SK-N-SH (cell line): Measurements from ENCODE around the gene PTPRG. TPM values are rescaled to one million over a fixed set of nuclear protein-coding genes. Genes with fewer than 3 reads are reported as not detected.

Experiments
- CTCF ChIA-PET: fragments of 300-600, 350-600 bp; formaldehyde crosslinking; extraction: SDS; loops from one replicate; lab custom pipeline; 2021; lab: Yijun Ruan, JAX
- POLR2A ChIA-PET: fragments of 350-600 bp; sonication (Branson Sonifier 250); formaldehyde crosslinking; extraction: SDS; loops from one replicate; lab custom pipeline; 2020; ENCODE audit warnings: antibody characterized with exemption, inconsistent platforms; lab: Yijun Ruan, JAX
- DNase-seq: peaks from one replicate; pipeline ENCODE4 v3.0.0; 2012
- H2AFZ ChIP-seq: fragments of 200-600 bp; sonication (generic); 2 replicates; pipeline ENCODE4 v1.8.1; 2016; ENCODE audit warnings: antibody characterized with exemption, mild to moderate bottlenecking, low read depth
- H3F3A ChIP-seq: fragments of 200-600 bp; sonication (generic); replicated peaks from 2 replicates; pipeline ENCODE3; 2016; ENCODE audit warnings: antibody characterized with exemption, mild to moderate bottlenecking; ENCODE audit not compliant: insufficient read depth
- H3K27ac ChIP-seq, 2 experiments: fragments of 200-500 bp in 1 of 2; fragments of 200-600 bp in 1 of 2; sonication (Bioruptor generic) in 1 of 2; sonication (generic), shearing (Covaris generic) in 1 of 2; 2 replicates each; pipeline versions ENCODE4 v1.5.1 to v1.6.1; 2014 to 2016; ENCODE audit warnings: low read depth in 2 of 2, inconsistent platforms in 1 of 2, low read length in 1 of 2, mild to moderate bottlenecking in 1 of 2, mixed read lengths in 1 of 2
- H3K27me3 ChIP-seq: fragments of 200-600 bp; sonication (generic), shearing (Covaris generic); 2 replicates; pipeline ENCODE4 v1.6.1; 2016; ENCODE audit warnings: mixed run types; ENCODE audit not compliant: insufficient read depth
- H3K36me3 ChIP-seq, 2 experiments: fragments of 200-500 bp in 1 of 2; fragments of 200-600 bp in 1 of 2; sonication (Bioruptor generic) in 1 of 2; sonication (generic) in 1 of 2; replicated peaks in 1 of 2; 2 replicates each; pipeline versions ENCODE3 to v1.5.1; 2014 to 2016; ENCODE audit warnings: low read length in 1 of 2, mild to moderate bottlenecking in 1 of 2; ENCODE audit not compliant: insufficient read depth in 2 of 2, control insufficient read depth in 1 of 2
- H3K4me1 ChIP-seq, 2 experiments: fragments of 200-500 bp in 1 of 2; fragments of 200-600 bp in 1 of 2; sonication (Bioruptor generic) in 1 of 2; sonication (generic), shearing (Covaris generic) in 1 of 2; 2 replicates each; pipeline versions ENCODE4 v1.5.1 to v1.6.1; 2014 to 2016; ENCODE audit warnings: low read depth in 1 of 2, low read length in 1 of 2, mixed run types in 1 of 2; ENCODE audit not compliant: insufficient read depth in 2 of 2, control insufficient read depth in 1 of 2
- H3K4me2 ChIP-seq: fragments of 200-600 bp; sonication (generic), shearing (Covaris generic); 2 replicates; pipeline ENCODE4 v1.6.1; 2017; ENCODE audit warnings: mixed run types
- H3K4me3 ChIP-seq, 2 experiments: fragments of 200-500 bp in 1 of 2; fragments of 200-600 bp in 1 of 2; sonication (Bioruptor generic) in 1 of 2; sonication (generic), shearing (Covaris generic) in 1 of 2; 2 replicates each; pipeline versions ENCODE4 v1.5.1 to v1.8.1; 2014 to 2016; ENCODE audit warnings: low read depth in 2 of 2, inconsistent platforms in 1 of 2, low read length in 1 of 2, mild to moderate bottlenecking in 1 of 2, mixed read lengths in 1 of 2, moderate library complexity in 1 of 2
- H3K79me2 ChIP-seq: fragments of 200-600 bp; sonication (generic); 2 replicates; pipeline ENCODE4 v1.8.1; 2017; ENCODE audit warnings: mild to moderate bottlenecking; ENCODE audit not compliant: insufficient read depth
- H3K9ac ChIP-seq: fragments of 200-600 bp; sonication (generic); 2 replicates; pipeline ENCODE4 v1.6.1; 2017; ENCODE audit warnings: mixed run types
- H3K9me2 ChIP-seq: fragments of 200-600 bp; sonication (generic); 2 replicates; pipeline ENCODE4 v1.6.1; 2017; ENCODE audit warnings: mixed run types
- H3K9me3 ChIP-seq: fragments of 200-600 bp; sonication (generic); 2 replicates; pipeline ENCODE4 v1.6.1; 2017; ENCODE audit warnings: mixed run types, mild to moderate bottlenecking, moderate library complexity
- H4K20me1 ChIP-seq: fragments of 200-600 bp; sonication (generic); 2 replicates; pipeline ENCODE4 v1.6.1; 2017; ENCODE audit warnings: mild to moderate bottlenecking, mixed run types; ENCODE audit not compliant: insufficient read depth
- CHD2 ChIP-seq: fragments of 150-350 bp; IDR thresholded peaks from 2 replicates; pipeline ENCODE4 v1.6.1; 2018; ENCODE audit warnings: low read length; ENCODE audit not compliant: partially characterized antibody
- CTCF ChIP-seq: fragments of 200-600 bp; sonication (generic); IDR thresholded peaks from 2 replicates; pipeline ENCODE4 v1.6.1; 2017; ENCODE audit warnings: antibody characterized with exemption, mild to moderate bottlenecking, moderate library complexity
- EP300 ChIP-seq, 2 experiments: IDR thresholded peaks; 2 replicates each; pipeline versions ENCODE4 v1.4.0 to v1.6.1; 2012; ENCODE audit warnings: borderline replicate concordance in 1 of 2, low read depth in 1 of 2, low read length in 1 of 2
- EZH2phosphoT487 ChIP-seq: fragments of 200-600 bp; sonication (generic); IDR thresholded peaks from 2 replicates; pipeline ENCODE4 v1.6.1; 2017; ENCODE audit warnings: low read depth, mixed run types, mild to moderate bottlenecking, antibody characterized with exemption, moderate library complexity, borderline replicate concordance
- FOSL2 ChIP-seq: IDR thresholded peaks from 2 replicates; pipeline ENCODE4 v1.4.0; 2012; ENCODE audit warnings: low read depth, mild to moderate bottlenecking, moderate library complexity, borderline replicate concordance
- FOXM1 ChIP-seq: IDR thresholded peaks from 2 replicates; pipeline ENCODE4 v1.4.0; 2012; ENCODE audit warnings: low read depth, mild to moderate bottlenecking
- GABPA ChIP-seq: IDR thresholded peaks from 2 replicates; pipeline ENCODE4 v1.4.0; 2012; ENCODE audit warnings: low read depth, mild to moderate bottlenecking
- GATA2 ChIP-seq: sonication (generic); formaldehyde crosslinking; IDR thresholded peaks from 2 replicates; pipeline ENCODE4 v1.5.0; 2020; ENCODE audit warnings: mild to moderate bottlenecking, missing genetic modification reagents
- JUND ChIP-seq: IDR thresholded peaks from 2 replicates; pipeline ENCODE4 v1.4.0; 2012
- MEF2A ChIP-seq: IDR thresholded peaks from 2 replicates; pipeline ENCODE4 v1.4.0; 2012; ENCODE audit warnings: low read depth, borderline replicate concordance
- NFIC ChIP-seq: IDR thresholded peaks from 2 replicates; pipeline ENCODE4 v1.4.0; 2012; ENCODE audit warnings: borderline replicate concordance
- POLR2AphosphoS5 ChIP-seq: IDR thresholded peaks from 2 replicates; pipeline ENCODE4 v1.6.1; 2012; ENCODE audit warnings: low read depth, low read length
- RAD21 ChIP-seq: IDR thresholded peaks from 2 replicates; pipeline ENCODE4 v1.6.1; 2012; ENCODE audit warnings: mild to moderate bottlenecking, low read length
- RCOR1 ChIP-seq: fragments of 150-350 bp; IDR thresholded peaks from 2 replicates; pipeline ENCODE4 v1.6.1; 2017; ENCODE audit warnings: antibody characterized with exemption, low read length
- SIN3A ChIP-seq: IDR thresholded peaks from 2 replicates; pipeline ENCODE4 v1.6.1; 2012; ENCODE audit warnings: low read depth, mild to moderate bottlenecking, low read length, moderate library complexity, borderline replicate concordance
- SMC3 ChIP-seq: IDR thresholded peaks from 2 replicates; pipeline ENCODE4 v1.6.1; 2012; ENCODE audit warnings: low read depth, low read length, improper control_type of control experiment
- TAF1 ChIP-seq: IDR thresholded peaks from 2 replicates; pipeline ENCODE4 v1.6.1; 2012; ENCODE audit warnings: low read depth, mild to moderate bottlenecking, low read length, moderate library complexity, borderline replicate concordance
- TCF12 ChIP-seq: IDR thresholded peaks from 2 replicates; pipeline ENCODE4 v1.4.0; 2012
- TEAD4 ChIP-seq: IDR thresholded peaks from 2 replicates; pipeline ENCODE4 v1.4.0; 2012; ENCODE audit warnings: mild to moderate bottlenecking, borderline replicate concordance; ENCODE audit not compliant: insufficient read depth
- WGBS: methylation state at CpG from one replicate; pipeline ENCODE4 v1.1.6; 2017; ENCODE audit warnings: low lambda C conversion rate; 5-methylcytosine and 5-hydroxymethylcytosine counted together
- polyA plus RNA-seq, 3 experiments: library from polyadenylated mRNA; depleted of rRNA; stranded (reverse); fragments of >200 nt; gene quantifications; 2 replicates each; pipeline ENCODE4 v1.2.3, GENCODE V29; 2012
- TF ChIP-seq, protein P1 (sequence below): IDR thresholded peaks from 2 replicates; pipeline ENCODE4 v1.4.0; 2012; ENCODE audit warnings: low read depth
- TF ChIP-seq, protein P2 (sequence below): fragments of 150-350 bp; IDR thresholded peaks from 2 replicates; pipeline ENCODE4 v1.6.1; 2016; ENCODE audit warnings: mild to moderate bottlenecking, low read depth, low read length
- TF ChIP-seq, protein P3 (sequence below): IDR thresholded peaks from 2 replicates; pipeline ENCODE4; 2012

Gene PTPRG
- polyA plus RNA-seq, 1 of the 3 experiments (the other 2 are of a cell fraction) = 14.1 TPM

- no peak overlapping the region for H3K4me3 ChIP-seq
- H3K9me3 ChIP-seq = no peaks in the 10 kb centered on the region
- peaks cover 4% of the 10 kb centered on the region for H3F3A ChIP-seq
- H2AFZ ChIP-seq = no peak overlapping the region
- no peaks in the 10 kb centered on the region for H3K27me3 ChIP-seq
- H3K79me2 ChIP-seq = peaks cover 5% of the 10 kb centered on the region; the same call in 1 of the 2 replicates
- H3K9ac ChIP-seq = no peak overlapping the region
- WGBS = 25% methylated on average over 7 of the region's 7 CpGs
- TF ChIP-seq EP300 (IDR thresholded peaks at IDR 0.05; ENCODE audit: borderline replicate concordance in 1 of 2, low read depth in 1 of 2, low read length in 1 of 2) (peak; percentile 67 to 84), POLR2AphosphoS5 (peak; percentile 40; the same call in 1 of the 2 replicates), FOXM1 (peak; percentile 57; the same call in 1 of the 2 replicates), TEAD4 (no peak; the same call in 1 of the 2 replicates), TCF12 (peak; percentile 92), RAD21 (0 out of 2 replicates have a peak, but pooled peaks have one; percentile 2), JUND (peak; percentile 91), TAF1 (no peak), EZH2phosphoT487 (no peak), CTCF (peak; percentile 29), GATA2 (CRISPR knock-in tag) (peak; percentile 63), CHD2 (no peak), FOSL2 (peak; percentile 90), GABPA (no peak), RCOR1 (peak; percentile 72; the same call in 1 of the 2 replicates), SIN3A (peak; percentile 74; the same call in 1 of the 2 replicates), SMC3 (no peak), MEF2A (peak; percentile 12; the same call in 1 of the 2 replicates), NFIC (peak; percentile 99)
- TF ChIP-seq, protein P1, sequence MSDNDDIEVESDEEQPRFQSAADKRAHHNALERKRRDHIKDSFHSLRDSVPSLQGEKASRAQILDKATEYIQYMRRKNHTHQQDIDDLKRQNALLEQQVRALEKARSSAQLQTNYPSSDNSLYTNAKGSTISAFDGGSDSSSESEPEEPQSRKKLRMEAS = peak; percentile 58; the same call in 1 of the 2 replicates
- TF ChIP-seq, protein P2, sequence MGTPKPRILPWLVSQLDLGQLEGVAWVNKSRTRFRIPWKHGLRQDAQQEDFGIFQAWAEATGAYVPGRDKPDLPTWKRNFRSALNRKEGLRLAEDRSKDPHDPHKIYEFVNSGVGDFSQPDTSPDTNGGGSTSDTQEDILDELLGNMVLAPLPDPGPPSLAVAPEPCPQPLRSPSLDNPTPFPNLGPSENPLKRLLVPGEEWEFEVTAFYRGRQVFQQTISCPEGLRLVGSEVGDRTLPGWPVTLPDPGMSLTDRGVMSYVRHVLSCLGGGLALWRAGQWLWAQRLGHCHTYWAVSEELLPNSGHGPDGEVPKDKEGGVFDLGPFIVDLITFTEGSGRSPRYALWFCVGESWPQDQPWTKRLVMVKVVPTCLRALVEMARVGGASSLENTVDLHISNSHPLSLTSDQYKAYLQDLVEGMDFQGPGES = no peak
- TF ChIP-seq, protein P3, sequence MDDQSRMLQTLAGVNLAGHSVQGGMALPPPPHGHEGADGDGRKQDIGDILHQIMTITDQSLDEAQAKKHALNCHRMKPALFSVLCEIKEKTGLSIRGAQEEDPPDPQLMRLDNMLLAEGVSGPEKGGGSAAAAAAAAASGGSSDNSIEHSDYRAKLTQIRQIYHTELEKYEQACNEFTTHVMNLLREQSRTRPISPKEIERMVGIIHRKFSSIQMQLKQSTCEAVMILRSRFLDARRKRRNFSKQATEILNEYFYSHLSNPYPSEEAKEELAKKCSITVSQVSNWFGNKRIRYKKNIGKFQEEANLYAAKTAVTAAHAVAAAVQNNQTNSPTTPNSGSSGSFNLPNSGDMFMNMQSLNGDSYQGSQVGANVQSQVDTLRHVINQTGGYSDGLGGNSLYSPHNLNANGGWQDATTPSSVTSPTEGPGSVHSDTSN = peak; percentile 95
- H3K4me2 ChIP-seq = peak overlapping the region; percentile 1; the same call in 1 of the 2 replicates
- POLR2A ChIA-PET = no interaction called here
- no peaks in the 10 kb centered on the region for H3K9me2 ChIP-seq
- H3K4me1 ChIP-seq = peaks cover 4 to 11% of the 10 kb centered on the region in 2 experiments; a peak in 2 of 4 replicates
- no peaks in the 10 kb centered on the region for H3K36me3 ChIP-seq
- H3K27ac ChIP-seq = peak overlapping the region; percentile 30 to 37; a peak in 2 of 4 replicates
- peaks cover 5% of the 10 kb centered on the region for H4K20me1 ChIP-seq
- CTCF ChIA-PET = interaction anchor here (0.8 to 2.2 kb wide), 2 partner anchors 37 to 39 kb away, joined by 3 to 7 read pairs; no protein-coding TSS in a partner anchor
- DNase-seq = peak; percentile 64
Observed at GRCh38 chr3:61894988-61895935, 333.9 kb downstream of the PTPRG start.
